ENCODE measurements around the gene EPAS1. TPM values are rescaled to one million over a fixed set of nuclear protein-coding genes. Genes with fewer than 3 reads are reported as not detected.

Gene EPAS1
- total and polyA plus RNA-seq, 2 of the 8 experiments (the other 6 are each of a cell fraction or from before 2014, with no cell fraction given) = 2.0 to 4.9 TPM

GRCh38 chr2:46256563-46257142 is 40.6 kb upstream of the EPAS1 start:
- Histone ChIP-seq H4K5ac (ENCODE audit: insufficient read length, low read depth, low read length) (no peak overlapping the region), H2AK5ac (ENCODE audit: low read depth, low read length) (no peak overlapping the region), H3K79me1 (ENCODE audit: low read depth, low read length) (no peaks in the 10 kb centered on the region), H4K20me1 (replicated peaks in 1 of 2; ENCODE audit: control insufficient read depth in 1 of 2, insufficient read depth in 2 of 2, low read length in 2 of 2) (no peaks in the 10 kb centered on the region), H3K9ac (replicated peaks in 1 of 4; ENCODE audit: extremely low read depth in 1 of 4, low read depth in 3 of 4, low read length in 3 of 4) (no peak overlapping the region), H3K23me2 (ENCODE audit: low read depth, low read length) (no peaks in the 10 kb centered on the region; the same call in 1 of the 2 replicates), H3K36me3 (ENCODE audit: control insufficient read depth in 2 of 4, insufficient read depth in 4 of 4, low read length in 3 of 4) (no peaks in the 10 kb centered on the region), H3K9me3 (ENCODE audit: insufficient read depth in 2 of 2, low read depth in 1 of 2, low read length in 1 of 2) (no peaks in the 10 kb centered on the region), H3K56ac (replicated peaks; ENCODE audit: insufficient read length, low read depth, low read length) (no peak overlapping the region), H2BK20ac (ENCODE audit: low read length) (no peak overlapping the region), H3K79me2 (ENCODE audit: control insufficient read depth in 1 of 2, insufficient read depth in 2 of 2, low read length in 2 of 2) (no peaks in the 10 kb centered on the region), H3K4me3 (ENCODE audit: extremely low read depth in 1 of 4, insufficient read depth in 2 of 4, low read depth in 3 of 4, low read length in 4 of 4) (no peak overlapping the region), H3K4me1 (replicated peaks in 1 of 4; ENCODE audit: control insufficient read depth in 3 of 4, insufficient read depth in 4 of 4, low read length in 3 of 4) (no peaks in the 10 kb centered on the region), H3K4ac (replicated peaks; ENCODE audit: insufficient read length, low read depth, low read length) (no peak overlapping the region), H3K18ac (ENCODE audit: extremely low read depth, low read length) (no peak overlapping the region), H2AFZ (ENCODE audit: low read length) (no peak overlapping the region), H2BK12ac (ENCODE audit: low read depth, low read length) (no peak overlapping the region), H4K8ac (ENCODE audit: extremely low read depth, insufficient read depth, low read length) (no peak overlapping the region), H3K14ac (ENCODE audit: insufficient read length) (no peak overlapping the region), H3K23ac (ENCODE audit: insufficient read length) (no peak overlapping the region), H2BK120ac (replicated peaks; ENCODE audit: low read depth, low read length) (no peak overlapping the region), H3K4me2 (ENCODE audit: insufficient read depth in 1 of 2, low read depth in 2 of 2, low read length in 2 of 2) (no peak overlapping the region), H2BK15ac (ENCODE audit: low read length) (no peak overlapping the region), H2BK5ac (ENCODE audit: low read depth, low read length) (no peak overlapping the region), H3K27ac (ENCODE audit: low read depth, low read length) (no peak overlapping the region), H3K27me3 (replicated peaks in 1 of 4; ENCODE audit: control insufficient read depth in 3 of 4, extremely low read depth in 1 of 4, insufficient read depth in 3 of 4, low read length in 3 of 4) (peaks cover 0 to 2% (median 0%) of the 10 kb centered on the region in 4 experiments; a peak in 1 of 7 replicates), H4K91ac (replicated peaks; ENCODE audit: insufficient read length, low read length) (no peak overlapping the region)
- DNase-seq (ENCODE audit: low read depth in 1 of 2, low spot score in 2 of 2) (no peak), FAIRE-seq (no peak)
- WGBS, 2 experiments (ENCODE audit: extremely low coverage in 1 of 2, insufficient coverage in 1 of 2, insufficient read length in 1 of 2, insufficient replicate concordance in 2 of 2, low coverage in 1 of 2, low lambda C conversion rate in 2 of 2, missing lambda C conversion rate in 1 of 2) = 92% methylated on average over 5 of the region's 5 CpGs; no CpG with 5 or more reads in 1 of the 2 experiments
- ChIA-PET POLR2A (ENCODE audit: partially characterized antibody) (no interaction called here), CTCF (ENCODE audit: partially characterized antibody) (interaction anchor here (0.7 kb wide), 1 partner anchor 10 kb away, joined by 3 read pairs; no protein-coding TSS in a partner anchor)
- TF ChIP-seq SIN3A (conservative IDR thresholded peaks at IDR 0.05 in 1 of 2, IDR thresholded peaks at IDR 0.05 in 1 of 2; ENCODE audit: low read depth in 1 of 2, low read length in 2 of 2) (no peak), CEBPB (IDR thresholded peaks at IDR 0.05; ENCODE audit: low read depth, low read length) (no peak)
